Fibroblast of skin of scalp (primary cell): ENCODE results near the gene AGPAT2.

Experiments used
- DNase-seq: peaks from one replicate; pipeline ENCODE4 v3.0.0-alpha.2; 2013

AGPAT2 gene

DNA sequence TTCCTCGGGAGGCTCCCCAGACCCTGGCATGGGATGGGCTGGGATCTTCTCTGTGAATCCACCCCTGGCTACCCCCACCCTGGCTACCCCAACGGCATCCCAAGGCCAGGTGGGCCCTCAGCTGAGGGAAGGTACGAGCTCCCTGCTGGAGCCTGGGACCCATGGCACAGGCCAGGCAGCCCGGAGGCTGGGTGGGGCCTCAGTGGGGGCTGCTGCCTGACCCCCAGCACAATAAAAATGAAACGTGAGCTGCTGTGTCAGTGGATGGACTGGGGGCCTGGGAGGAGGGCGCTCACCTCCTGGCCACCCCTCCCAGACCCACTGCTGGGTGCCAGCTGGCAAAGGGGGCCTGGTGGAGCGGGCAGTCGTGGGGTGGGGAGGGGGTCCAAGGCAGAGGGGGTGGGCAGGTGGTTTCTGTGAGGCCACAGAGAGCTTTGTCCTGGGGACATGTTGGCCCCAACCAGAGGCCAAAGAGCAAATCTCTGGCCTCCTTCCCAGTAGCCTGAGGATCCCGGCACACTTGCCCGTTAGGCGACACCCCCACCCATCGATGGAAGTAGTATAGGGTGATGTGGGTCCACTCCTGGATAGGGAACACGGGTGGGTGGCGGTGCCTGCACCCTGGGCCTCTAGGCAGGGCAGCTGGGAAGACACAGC, 14.7 kb downstream of the AGPAT2 start:
- DNase-seq, result no peak

- no peak for DNase-seq
Measured at GRCh38 chr9:136671646-136672430, 15.4 kb downstream of the AGPAT2 start.

- DNase-seq, result no peak
Measured at GRCh38 chr9:136671254-136671614, 16.0 kb downstream of the AGPAT2 start.

GRCh38 chr9:136670576-136671253, 16.5 kb downstream of the AGPAT2 start:
- DNase-seq, result no peak

- no peak for DNase-seq
Measured at GRCh38 chr9:136669791-136670464, 17.3 kb downstream of the AGPAT2 start.

- no peak for DNase-seq
Measured at GRCh38 chr9:136668983-136669790, 18.1 kb downstream of the AGPAT2 start.

GRCh38 chr9:136667940-136668760, 19.1 kb downstream of the AGPAT2 start:
- no peak for DNase-seq

DNA sequence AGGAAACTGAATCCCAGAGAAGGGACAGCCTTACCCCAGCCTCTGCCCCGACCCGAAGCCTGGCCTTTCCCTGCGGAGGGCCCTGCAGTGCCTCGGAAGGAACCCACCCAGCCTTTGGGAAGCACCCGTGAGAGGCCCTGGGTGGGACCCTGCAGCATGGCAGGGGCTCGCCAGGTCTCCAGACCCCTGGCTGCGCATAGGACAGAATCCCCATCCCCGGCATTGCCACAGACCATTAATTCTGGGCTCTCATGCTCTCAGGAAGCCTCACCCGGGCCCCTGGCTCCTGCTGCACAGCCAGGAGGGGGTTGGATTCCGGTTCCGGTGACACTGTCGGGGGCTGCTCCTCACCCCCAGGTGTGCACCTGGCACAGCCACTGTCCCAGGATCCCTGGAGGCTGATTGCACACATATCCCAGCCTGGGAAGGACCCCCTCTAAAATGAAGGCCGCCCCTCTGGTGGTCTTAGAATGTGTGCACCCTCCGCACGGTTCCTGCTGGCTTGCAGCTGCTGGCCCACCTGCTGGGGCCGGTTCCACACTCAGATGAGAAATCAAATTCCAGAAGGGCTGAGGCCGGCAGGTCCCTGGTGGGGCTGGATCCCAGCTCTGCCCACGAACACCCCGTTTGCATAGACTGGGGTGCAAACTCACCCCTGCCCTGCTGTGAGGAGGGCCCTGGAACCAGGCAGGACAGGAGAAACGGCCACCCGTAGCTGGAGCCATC, 19.9 kb downstream of the AGPAT2 start:
- no peak for DNase-seq

- no peak for DNase-seq
Measured at GRCh38 chr9:136666372-136667213, 20.7 kb downstream of the AGPAT2 start.

GRCh38 chr9:136665704-136666371, 21.4 kb downstream of the AGPAT2 start:
- DNase-seq, result no peak

DNA sequence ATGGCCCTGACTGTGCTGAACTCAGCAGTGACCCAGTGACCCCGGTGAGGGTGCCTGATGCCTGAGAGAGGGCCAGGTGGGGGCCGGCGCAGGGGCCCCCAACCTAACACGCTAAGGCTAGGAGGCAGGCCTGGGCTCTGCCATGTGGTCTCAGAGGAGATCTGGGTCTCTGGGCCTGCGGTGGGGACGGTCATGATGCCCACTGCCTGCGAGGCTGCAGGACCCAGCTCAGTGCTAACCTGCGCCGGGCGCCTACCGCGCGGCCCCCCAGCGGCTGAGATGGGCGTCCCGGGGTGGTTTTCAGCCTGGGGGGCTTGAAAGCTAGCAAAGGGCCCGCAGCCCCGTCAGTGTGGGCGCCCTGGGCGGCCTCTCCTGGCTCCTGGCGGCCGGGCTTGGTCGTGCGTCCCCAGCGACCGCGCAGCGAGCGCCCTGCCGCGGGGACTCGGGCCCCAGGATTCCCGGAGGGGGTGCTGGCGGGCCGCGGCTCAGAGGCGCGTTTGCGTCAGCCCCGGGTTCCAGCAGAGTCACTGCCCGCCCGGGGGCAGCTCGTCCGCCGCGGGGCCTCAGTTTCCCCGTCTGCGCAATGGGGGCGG, 22.1 kb downstream of the AGPAT2 start:
- peak; percentile 23 for DNase-seq

DNA sequence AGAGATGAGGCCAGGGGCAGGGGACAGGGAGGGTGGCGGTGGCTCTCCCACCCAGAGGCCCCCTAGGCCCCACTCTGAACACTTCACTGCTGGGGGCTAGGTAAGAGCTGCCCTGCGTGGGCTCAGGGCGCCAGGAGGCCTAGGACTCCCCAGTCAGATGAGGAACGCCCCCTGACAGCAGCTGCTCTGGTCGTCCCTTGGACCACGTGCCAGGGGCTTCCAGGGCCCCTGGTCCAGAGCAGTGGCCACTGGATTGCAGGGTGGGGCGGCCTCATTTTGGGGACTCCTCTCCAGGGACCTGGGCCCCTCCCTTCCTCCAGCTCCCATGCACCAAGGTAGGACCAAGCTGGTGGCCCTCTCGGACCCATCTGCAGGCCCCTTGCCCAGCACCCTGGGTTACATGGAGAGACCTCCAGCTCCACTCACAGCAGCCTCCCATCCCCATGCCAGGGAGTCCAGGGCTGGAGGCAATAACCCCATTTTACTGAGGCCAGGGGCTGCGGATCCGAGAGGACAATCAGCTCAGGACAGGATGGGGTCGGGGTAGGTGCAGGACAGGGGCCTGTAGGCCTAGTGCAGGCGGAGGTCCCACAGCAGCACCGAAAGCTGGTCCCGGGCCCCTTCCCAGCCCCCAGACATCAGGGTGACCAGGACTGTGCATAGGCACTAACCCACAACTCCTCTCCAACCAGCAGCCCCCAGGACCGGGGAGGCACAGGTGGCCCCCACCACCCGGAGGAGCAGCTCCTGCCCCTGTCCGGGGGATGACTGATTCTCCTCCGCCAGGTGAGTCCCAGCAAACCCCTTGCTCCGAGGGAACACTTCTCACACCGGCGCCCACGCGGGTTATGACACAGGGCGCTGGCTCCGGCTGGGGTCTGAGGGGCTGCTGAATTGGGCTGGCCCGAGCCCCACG, 23.0 kb downstream of the AGPAT2 start:
- DNase-seq, result no peak

DNA sequence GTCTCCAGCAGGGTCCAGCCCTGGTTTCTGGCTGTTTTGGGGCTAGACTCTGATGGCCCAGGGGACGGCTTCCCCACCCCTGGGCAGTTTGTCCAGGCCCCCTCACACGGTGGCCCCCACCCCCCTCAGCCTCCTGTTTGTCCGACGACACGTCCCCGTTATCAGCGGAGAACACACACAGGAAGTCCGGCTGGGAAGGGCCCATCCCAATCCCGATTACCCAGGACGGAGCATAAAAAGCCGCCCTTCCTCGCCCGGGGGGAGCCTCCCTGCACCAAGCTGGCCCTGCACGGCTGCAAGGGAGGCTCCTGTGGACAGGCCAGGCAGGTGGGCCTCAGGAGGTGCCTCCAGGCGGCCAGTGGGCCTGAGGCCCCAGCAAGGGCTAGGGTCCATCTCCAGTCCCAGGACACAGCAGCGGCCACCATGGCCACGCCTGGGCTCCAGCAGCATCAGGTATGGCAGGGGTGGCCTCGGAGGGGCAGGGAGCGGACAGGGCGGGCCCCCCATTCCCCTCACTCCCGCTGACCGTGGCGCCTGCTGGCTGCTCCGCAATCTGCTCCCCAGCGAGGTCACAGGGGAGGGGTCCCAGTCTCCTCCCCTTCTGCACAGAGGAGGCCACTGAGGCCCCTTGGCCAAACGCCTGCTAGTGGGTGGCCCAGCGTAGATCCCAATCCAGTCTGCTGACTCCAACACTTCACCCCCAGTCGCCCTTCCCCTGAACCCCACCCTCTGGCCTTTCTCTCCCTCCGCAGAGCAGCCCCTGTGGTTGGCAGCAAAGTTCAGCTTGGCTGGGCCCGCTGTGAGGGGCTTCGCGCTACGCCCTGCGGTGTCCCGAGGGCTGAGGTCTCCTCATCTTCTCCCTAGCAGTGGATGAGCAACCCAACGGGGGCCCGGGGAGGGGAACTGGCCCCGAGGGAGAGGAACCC, 24.3 kb downstream of the AGPAT2 start, which contains the start of gene EGFL7:
TSS of gene EGFL7 (plus strand) at position 261 of the 926 bp plus-strand sequence. CDS start 5,367 bp downstream, outside the sequence.
- DNase-seq, result no peak

- DNase-seq, result no peak
Measured at GRCh38 chr9:136662326-136662655, 25.0 kb downstream of the AGPAT2 start.

GRCh38 chr9:136661641-136662325, 25.5 kb downstream of the AGPAT2 start:
- no peak for DNase-seq
